Skeletal muscle tissue (tissue), 4 donors: ENCODE measurements around the gene ELP5. TPM values are rescaled to one million over a fixed set of nuclear protein-coding genes. Genes with fewer than 3 reads are reported as not detected.

Experiments used
- H3K27ac ChIP-seq: one replicate; pipeline ENCODE4 v1.7.0; 2013; ENCODE audit warnings: mild to moderate bottlenecking, low read depth, low read length, inconsistent platforms
- H3K27me3 ChIP-seq, 3 donors: one replicate each; pipeline ENCODE4 v1.7.0; 2013; ENCODE audit warnings: low read length in 3 of 3; ENCODE audit not compliant: control insufficient read depth in 3 of 3, insufficient read depth in 3 of 3
- H3K36me3 ChIP-seq, 3 donors: one replicate each; pipeline ENCODE4 v1.7.0; 2013; ENCODE audit warnings: low read length in 3 of 3; ENCODE audit not compliant: control insufficient read depth in 3 of 3, insufficient read depth in 3 of 3
- H3K4me1 ChIP-seq, 3 donors: one replicate each; pipeline ENCODE4 v1.7.0; 2013; ENCODE audit warnings: low read length in 3 of 3, mild to moderate bottlenecking in 3 of 3; ENCODE audit not compliant: control insufficient read depth in 3 of 3, insufficient read depth in 3 of 3
- H3K4me3 ChIP-seq, 3 donors: one replicate each; pipeline ENCODE4 v1.7.0; 2013; ENCODE audit warnings: low read length in 3 of 3
- H3K9ac ChIP-seq, 3 donors: one replicate each; pipeline ENCODE4 v1.7.0; 2013; ENCODE audit warnings: low read length in 3 of 3, mild to moderate bottlenecking in 3 of 3, moderate library complexity in 2 of 3, low read depth in 1 of 3
- H3K9me3 ChIP-seq, 3 donors: one replicate each; pipeline ENCODE4 v1.7.0; 2013; ENCODE audit warnings: low read length in 3 of 3; ENCODE audit not compliant: control insufficient read depth in 3 of 3
- total RNA-seq: library from RNA; depleted of rRNA; stranded (reverse); fragments of >200 nt; gene quantifications from one replicate; pipeline ENCODE4 v1.2.3, GENCODE V29; 2014
- donor health status: Osteomylitis.

Gene ELP5
- total RNA-seq, 1 donor from 2014 or later, result 28.2 TPM

DNA sequence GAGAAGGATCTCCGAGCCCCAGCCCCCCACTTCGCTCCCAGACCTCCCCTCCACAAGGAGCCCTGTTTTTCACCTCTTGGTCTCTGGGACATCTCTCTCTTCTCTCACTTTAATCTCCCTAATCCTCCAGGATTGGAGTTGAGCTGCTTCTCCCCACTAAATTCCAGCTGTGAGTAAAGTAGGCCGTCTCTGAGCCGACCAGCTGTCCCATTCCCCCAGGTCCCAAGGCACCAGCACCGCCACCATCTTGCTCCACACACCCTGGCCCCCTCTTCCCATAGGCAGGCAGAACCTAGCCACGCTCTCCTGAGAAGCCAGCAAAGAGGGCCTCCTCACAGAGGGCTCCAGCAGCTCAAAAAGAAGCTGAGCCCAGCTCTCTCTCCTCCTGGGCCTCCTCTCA, 33.3 kb upstream of the ELP5 start:
- H3K4me3 ChIP-seq, result peak overlapping the region in 2 of 3 donors; percentile 78 to 92
- H3K9ac ChIP-seq, result peak overlapping the region; percentile 89 to 96 (median 92)
- H3K27me3 ChIP-seq, result peaks cover 0 to 3% (median 0%) of the 10 kb centered on the region in 3 donors
- H3K27ac ChIP-seq, result peak overlapping the region; percentile 95
- H3K9me3 ChIP-seq, result no peaks in the 10 kb centered on the region
- peaks cover 81 to 84% (median 81%) of the 10 kb centered on the region in 3 donors for H3K4me1 ChIP-seq
- H3K36me3 ChIP-seq, result peaks cover 27 to 35% (median 31%) of the 10 kb centered on the region in 3 donors

DNA sequence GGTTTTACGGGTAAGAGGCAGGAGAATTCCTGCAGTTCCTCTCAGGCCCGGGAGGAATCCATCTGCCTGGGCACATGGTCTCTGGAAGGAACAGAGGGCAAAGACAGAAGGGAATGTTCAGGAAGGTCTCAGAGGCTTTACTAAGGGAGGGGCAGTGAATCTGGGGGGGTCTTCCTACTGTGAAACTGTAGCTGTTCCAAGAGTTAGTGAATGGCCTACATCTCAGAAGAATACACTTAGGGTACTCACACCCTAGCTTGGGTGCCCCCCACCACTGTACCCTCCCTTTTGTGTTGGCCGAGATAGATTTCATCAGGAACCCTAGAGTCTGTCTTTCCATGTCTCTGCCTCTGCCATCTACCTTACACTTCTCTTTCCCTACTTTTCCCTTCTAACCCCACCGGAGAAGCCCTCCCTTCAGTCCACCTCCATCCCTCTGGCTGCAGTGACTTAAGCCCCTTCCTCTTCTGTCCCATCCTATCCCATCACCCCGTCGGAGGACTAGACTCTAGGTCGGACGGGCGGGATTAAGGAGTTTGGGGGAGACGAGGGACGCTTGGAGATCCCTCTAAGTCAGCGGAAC, 32.7 kb upstream of the ELP5 start:
- Histone ChIP-seq H3K27ac (peak overlapping the region; percentile 95), H3K4me1 (peaks cover 81 to 85% (median 81%) of the 10 kb centered on the region in 3 donors), H3K36me3 (peaks cover 33 to 41% (median 37%) of the 10 kb centered on the region in 3 donors)

DNA sequence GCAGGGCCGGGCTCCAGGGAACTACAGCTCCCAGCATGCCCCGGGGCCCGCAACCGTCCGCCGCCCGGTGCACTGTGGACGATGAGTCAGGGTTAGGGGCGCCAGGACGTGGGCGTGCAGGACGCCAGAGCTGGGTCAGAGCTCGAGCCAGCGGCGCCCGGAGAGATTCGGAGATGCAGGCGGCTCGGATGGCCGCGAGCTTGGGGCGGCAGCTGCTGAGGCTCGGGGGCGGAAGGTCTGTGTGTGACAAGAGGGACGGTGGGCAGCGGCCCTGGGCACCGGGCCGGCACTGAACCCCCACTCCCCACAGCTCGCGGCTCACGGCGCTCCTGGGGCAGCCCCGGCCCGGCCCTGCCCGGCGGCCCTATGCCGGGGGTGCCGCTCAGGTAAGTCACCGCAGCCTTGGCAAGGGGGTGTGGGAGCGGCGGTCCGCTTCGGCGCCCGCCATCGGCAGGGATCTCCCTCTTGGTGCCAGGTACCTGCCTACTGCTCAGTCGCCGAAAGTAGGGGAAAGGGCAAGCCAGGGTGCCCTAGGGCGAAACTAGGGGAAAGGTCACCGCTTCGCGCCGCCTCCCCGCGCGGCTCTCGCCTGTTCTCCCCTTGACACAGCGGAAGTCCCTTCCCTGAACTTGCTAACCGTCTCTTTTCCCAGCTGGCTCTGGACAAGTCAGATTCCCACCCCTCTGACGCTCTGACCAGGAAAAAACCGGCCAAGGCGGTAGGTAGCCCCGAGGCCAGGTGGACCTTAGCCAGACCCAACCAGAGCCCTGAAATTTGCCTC, 32.0 kb upstream of the ELP5 start, which contains the start of the genes ACADVL and DLG4:
Gene ACADVL, plus strand, starts transcription at position 127 of the 781 bp plus-strand sequence. Its CDS starts 47 bp downstream, at position 174.
Gene DLG4, minus strand, starts transcription at position 25 of the 781 bp plus-strand sequence.
- H3K4me1 ChIP-seq, result peaks cover 79 to 81% (median 80%) of the 10 kb centered on the region in 3 donors
- peaks cover 38 to 46% (median 41%) of the 10 kb centered on the region in 3 donors for H3K36me3 ChIP-seq
- peak within 1 kb of the TSS; percentile 89 to 96 (median 92) for H3K9ac ChIP-seq
- peak within 1 kb of the TSS; percentile 78 to 92 (median 86) for H3K4me3 ChIP-seq
- no peaks in the 10 kb centered on the region for H3K9me3 ChIP-seq
- peak within 1 kb of the TSS; percentile 95 for H3K27ac ChIP-seq
- no peaks in the 10 kb centered on the region for H3K27me3 ChIP-seq

More for the DNA sequence above, 32.7 kb upstream of the ELP5 start:
- Histone ChIP-seq H3K9me3 (no peaks in the 10 kb centered on the region), H3K9ac (peak overlapping the region; percentile 89 to 96 (median 92)), H3K27me3 (no peaks in the 10 kb centered on the region), H3K4me3 (peak overlapping the region; percentile 78 to 92 (median 86))

DNA sequence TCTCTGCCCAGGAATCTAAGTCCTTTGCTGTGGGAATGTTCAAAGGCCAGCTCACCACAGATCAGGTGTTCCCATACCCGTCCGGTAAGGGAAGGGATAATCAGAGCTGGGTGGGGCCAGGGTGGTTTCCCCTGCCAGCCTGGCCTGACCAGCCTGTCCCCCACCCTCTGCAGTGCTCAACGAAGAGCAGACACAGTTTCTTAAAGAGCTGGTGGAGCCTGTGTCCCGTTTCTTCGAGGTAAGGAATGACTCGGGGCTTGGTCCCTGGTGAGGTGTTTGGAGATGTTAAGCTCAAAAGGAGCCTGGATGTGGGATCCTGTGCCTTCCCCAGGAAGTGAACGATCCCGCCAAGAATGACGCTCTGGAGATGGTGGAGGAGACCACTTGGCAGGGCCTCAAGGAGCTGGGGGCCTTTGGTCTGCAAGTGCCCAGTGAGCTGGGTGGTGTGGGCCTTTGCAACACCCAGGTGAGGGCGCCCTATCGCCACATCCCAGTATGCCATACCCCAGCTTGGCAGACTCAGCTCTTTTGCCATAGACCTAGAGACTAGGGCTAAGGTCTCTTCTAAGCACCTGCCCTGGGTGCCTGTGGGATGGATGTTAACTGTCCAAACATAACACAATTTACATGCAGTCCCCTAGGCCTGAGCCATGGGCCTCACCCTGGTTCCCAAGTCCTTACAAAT, 31.3 kb upstream of the ELP5 start:
- peaks cover 45 to 52% (median 48%) of the 10 kb centered on the region in 3 donors for H3K36me3 ChIP-seq
- peak overlapping the region; percentile 95 for H3K27ac ChIP-seq
- H3K4me1 ChIP-seq, result peaks cover 73 to 76% (median 75%) of the 10 kb centered on the region in 3 donors
- no peaks in the 10 kb centered on the region for H3K27me3 ChIP-seq
- H3K9me3 ChIP-seq, result no peaks in the 10 kb centered on the region
- H3K9ac ChIP-seq, result peak overlapping the region; percentile 89 to 96 (median 92)
- peak overlapping the region; percentile 78 to 92 (median 86) for H3K4me3 ChIP-seq

DNA sequence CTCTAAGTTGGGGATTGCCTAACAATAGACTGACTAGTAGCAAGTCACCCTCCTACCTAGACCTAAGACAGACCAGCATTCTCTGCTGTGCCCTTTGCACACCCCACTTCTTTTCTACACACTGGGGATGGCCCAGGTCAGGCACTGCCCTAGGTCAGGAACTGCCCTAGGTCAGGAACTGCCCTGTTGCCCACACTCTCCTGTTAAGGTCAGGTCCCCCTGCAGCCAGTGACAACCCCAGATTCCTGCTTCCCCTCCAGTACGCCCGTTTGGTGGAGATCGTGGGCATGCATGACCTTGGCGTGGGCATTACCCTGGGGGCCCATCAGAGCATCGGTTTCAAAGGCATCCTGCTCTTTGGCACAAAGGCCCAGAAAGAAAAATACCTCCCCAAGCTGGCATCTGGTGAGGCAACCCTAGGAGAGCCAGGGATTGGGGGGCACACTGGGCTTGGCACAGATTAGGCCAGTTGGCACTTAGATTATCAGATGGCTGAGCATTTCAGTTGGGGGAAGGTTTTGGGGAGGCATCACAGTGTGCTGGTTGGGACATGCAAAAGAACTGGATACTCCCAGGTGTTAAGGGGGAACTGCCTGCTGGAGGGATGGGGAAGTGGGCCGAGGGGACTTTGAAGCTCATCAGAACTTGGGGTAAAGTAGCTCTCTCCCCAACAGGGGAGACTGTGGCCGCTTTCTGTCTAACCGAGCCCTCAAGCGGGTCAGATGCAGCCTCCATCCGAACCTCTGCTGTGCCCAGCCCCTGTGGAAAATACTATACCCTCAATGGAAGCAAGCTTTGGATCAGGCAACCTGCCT, 30.5 kb upstream of the ELP5 start:
- H3K9me3 ChIP-seq, result no peaks in the 10 kb centered on the region
- H3K27me3 ChIP-seq, result no peaks in the 10 kb centered on the region
- peaks cover 67 to 69% (median 68%) of the 10 kb centered on the region in 3 donors for H3K4me1 ChIP-seq
- H3K4me3 ChIP-seq, result peak overlapping the region; percentile 78 to 92 (median 86)
- H3K27ac ChIP-seq, result peak overlapping the region; percentile 95
- H3K36me3 ChIP-seq, result peaks cover 49 to 58% (median 55%) of the 10 kb centered on the region in 3 donors
- H3K9ac ChIP-seq, result peak overlapping the region; percentile 29 to 96 (median 92)

DNA sequence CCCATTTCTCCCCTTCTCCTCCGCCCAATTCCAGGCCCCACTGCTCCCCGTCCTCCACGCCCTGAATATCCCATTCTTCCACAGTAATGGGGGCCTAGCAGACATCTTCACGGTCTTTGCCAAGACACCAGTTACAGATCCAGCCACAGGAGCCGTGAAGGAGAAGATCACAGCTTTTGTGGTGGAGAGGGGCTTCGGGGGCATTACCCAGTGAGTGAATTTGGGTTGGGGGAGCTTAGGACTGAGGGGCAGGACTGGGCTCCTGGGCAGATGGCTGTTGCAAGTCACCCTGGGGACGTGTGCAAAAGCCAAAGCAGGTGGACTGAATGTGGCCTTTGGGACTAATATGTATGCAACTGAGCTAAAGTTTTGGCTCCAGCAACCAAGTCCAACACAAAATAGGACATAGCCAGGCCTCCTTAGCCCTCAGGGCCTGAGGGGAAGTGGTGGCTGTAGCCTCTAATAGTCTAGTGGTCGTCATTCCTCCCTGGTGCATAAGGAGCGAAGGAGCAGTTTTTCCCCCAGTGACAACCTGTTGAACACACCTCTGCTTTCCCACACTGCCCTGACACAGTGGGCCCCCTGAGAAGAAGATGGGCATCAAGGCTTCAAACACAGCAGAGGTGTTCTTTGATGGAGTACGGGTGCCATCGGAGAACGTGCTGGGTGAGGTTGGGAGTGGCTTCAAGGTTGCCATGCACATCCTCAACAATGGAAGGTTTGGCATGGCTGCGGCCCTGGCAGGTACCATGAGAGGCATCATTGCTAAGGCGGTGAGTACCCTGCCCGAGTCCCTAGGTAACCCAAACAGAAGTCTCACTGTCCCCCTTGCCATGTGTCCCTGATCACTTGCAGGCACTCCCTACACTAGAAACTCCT, 29.7 kb upstream of the ELP5 start:
- peaks cover 62 to 67% (median 64%) of the 10 kb centered on the region in 3 donors for H3K4me1 ChIP-seq
- peak overlapping the region in 1 of 3 donors; percentile 96 for H3K9ac ChIP-seq
- no peaks in the 10 kb centered on the region for H3K9me3 ChIP-seq
- H3K27ac ChIP-seq, result peak overlapping the region; percentile 16
- H3K36me3 ChIP-seq, result peaks cover 57 to 67% (median 64%) of the 10 kb centered on the region in 3 donors
- H3K27me3 ChIP-seq, result no peaks in the 10 kb centered on the region
- peak overlapping the region in 1 of 3 donors; percentile 29 for H3K4me3 ChIP-seq

DNA sequence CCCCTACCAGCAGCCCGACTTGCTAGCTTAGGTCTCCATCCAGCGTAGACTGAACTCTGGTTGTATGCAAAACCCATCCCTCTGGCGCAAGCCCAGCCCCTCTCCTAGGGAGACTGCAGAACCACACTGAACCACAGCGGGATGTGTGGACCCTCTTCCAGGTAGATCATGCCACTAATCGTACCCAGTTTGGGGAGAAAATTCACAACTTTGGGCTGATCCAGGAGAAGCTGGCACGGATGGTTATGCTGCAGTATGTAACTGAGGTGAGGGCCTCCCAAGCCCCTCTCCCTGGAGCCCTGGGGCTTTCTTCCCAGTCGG, 29.1 kb upstream of the ELP5 start:
- Histone ChIP-seq H3K27ac (no peak overlapping the region), H3K9ac (no peak overlapping the region), H3K36me3 (peaks cover 63 to 70% (median 69%) of the 10 kb centered on the region in 3 donors), H3K27me3 (no peaks in the 10 kb centered on the region), H3K4me1 (peaks cover 58 to 63% (median 60%) of the 10 kb centered on the region in 3 donors), H3K9me3 (no peaks in the 10 kb centered on the region), H3K4me3 (no peak overlapping the region)

DNA sequence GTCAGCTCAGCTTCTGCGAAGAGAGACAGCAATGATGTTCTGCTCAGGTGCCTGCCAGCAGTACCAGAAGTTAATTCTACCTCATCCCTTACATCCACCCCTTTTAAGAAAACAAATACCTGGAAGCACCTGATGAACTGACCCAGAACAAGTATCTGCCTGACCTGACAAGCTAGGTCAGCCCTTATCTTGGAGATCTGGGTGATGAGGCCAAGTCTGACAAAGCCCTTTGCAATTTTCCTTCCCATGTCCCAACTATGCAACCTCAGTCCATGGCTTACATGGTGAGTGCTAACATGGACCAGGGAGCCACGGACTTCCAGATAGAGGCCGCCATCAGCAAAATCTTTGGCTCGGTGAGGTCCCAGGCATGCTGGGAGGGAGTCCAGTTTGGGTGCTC, 28.6 kb upstream of the ELP5 start:
- Histone ChIP-seq H3K9ac (peak overlapping the region in 2 of 3 donors; percentile 40 to 51), H3K27me3 (no peaks in the 10 kb centered on the region), H3K36me3 (peaks cover 67 to 73% (median 70%) of the 10 kb centered on the region in 3 donors), H3K9me3 (no peaks in the 10 kb centered on the region), H3K27ac (no peak overlapping the region), H3K4me1 (peaks cover 54 to 58% (median 55%) of the 10 kb centered on the region in 3 donors), H3K4me3 (no peak overlapping the region)
